Nephron progenitor cell (in vitro differentiated cells): Measurements from ENCODE around the gene SLC5A6.

ENCODE experiments used
- DNase-seq: peaks from one replicate; pipeline ENCODE4 v3.0.0; 2021
- H3K27ac Mint-ChIP-seq: 2 replicates; pipeline ENCODE4 v1.8.0; 2021; ENCODE audit warnings: mild to moderate bottlenecking, moderate library complexity, mixed read lengths
- H3K27me3 Mint-ChIP-seq: 2 replicates; pipeline ENCODE4 v1.8.0; 2021; ENCODE audit warnings: mild to moderate bottlenecking, low read depth, mixed read lengths; ENCODE audit not compliant: poor library complexity
- H3K36me3 Mint-ChIP-seq: 2 replicates; pipeline ENCODE4 v1.8.0; 2021; ENCODE audit warnings: low read depth, mixed read lengths
- H3K4me1 Mint-ChIP-seq: 2 replicates; pipeline ENCODE4 v1.8.0; 2021; ENCODE audit warnings: mixed read lengths
- H3K4me3 Mint-ChIP-seq: 2 replicates; pipeline ENCODE4 v1.8.0; 2021; ENCODE audit warnings: mild to moderate bottlenecking, moderate library complexity, mixed read lengths
- H3K9me3 Mint-ChIP-seq: 2 replicates; pipeline ENCODE4 v1.8.0; 2021; ENCODE audit warnings: mild to moderate bottlenecking, moderate library complexity, mixed read lengths
- CTCF ChIP-seq: fragments of 200-600 bp; sonication (generic); IDR thresholded peaks from 2 replicates; pipeline ENCODE4 v1.5.0; 2021; ENCODE audit warnings: antibody characterized with exemption

SLC5A6 gene

GRCh38 chr2:27211943-27212625 is at the start of gene SLC5A6, which contains the start of gene ATRAID:
TSS of gene SLC5A6 (minus strand) at chr2:27212268. CDS start at chr2:27207650, 4,618 bp downstream.
TSS of gene ATRAID (plus strand) at chr2:27212041. CDS start at chr2:27212369, 328 bp downstream.
- peak within 1 kb of the TSS; percentile 100 for H3K27ac Mint-ChIP-seq

GRCh38 chr2:27261241-27261925 is 49.3 kb upstream of the SLC5A6 start:
- Mint-ChIP-seq H3K4me3 (peak overlapping the region; percentile 63), H3K27ac (no peak overlapping the region), H3K4me1 (peaks cover 34% of the 10 kb centered on the region), H3K36me3 (no peaks in the 10 kb centered on the region), H3K9me3 (no peaks in the 10 kb centered on the region), H3K27me3 (peaks cover 55% of the 10 kb centered on the region)
- no peak for DNase-seq
- no peak for TF ChIP-seq CTCF

More at GRCh38 chr2:27211943-27212625, at the start of gene SLC5A6, which contains the start of gene ATRAID:
- Mint-ChIP-seq H3K27me3 (peaks cover 3% of the 10 kb centered on the region), H3K36me3 (peaks cover 33% of the 10 kb centered on the region), H3K4me1 (peaks cover 54% of the 10 kb centered on the region), H3K9me3 (no peaks in the 10 kb centered on the region), H3K4me3 (peak within 1 kb of the TSS; percentile 99)
- peak; percentile 88 for DNase-seq
- no peak for TF ChIP-seq CTCF

- Mint-ChIP-seq H3K4me1 (peaks cover 37% of the 10 kb centered on the region), H3K27ac (no peak overlapping the region), H3K36me3 (no peaks in the 10 kb centered on the region), H3K9me3 (no peaks in the 10 kb centered on the region), H3K27me3 (peaks cover 71% of the 10 kb centered on the region), H3K4me3 (no peak overlapping the region)
- TF ChIP-seq CTCF = no peak
- no peak for DNase-seq
These were observed 46.0 kb upstream of the SLC5A6 start for GRCh38 chr2:27258051-27258450.

GRCh38 chr2:27256855-27257454 is 44.9 kb upstream of the SLC5A6 start:
- TF ChIP-seq CTCF = no peak
- no peak for DNase-seq
- peaks cover 39% of the 10 kb centered on the region for H3K4me1 Mint-ChIP-seq
- H3K36me3 Mint-ChIP-seq = no peaks in the 10 kb centered on the region
- no peak overlapping the region for H3K27ac Mint-ChIP-seq
- no peaks in the 10 kb centered on the region for H3K9me3 Mint-ChIP-seq
- no peak overlapping the region for H3K4me3 Mint-ChIP-seq
- H3K27me3 Mint-ChIP-seq = peaks cover 70% of the 10 kb centered on the region

GRCh38 chr2:27255660-27256059 is 43.6 kb upstream of the SLC5A6 start:
- Mint-ChIP-seq H3K27ac (no peak overlapping the region), H3K27me3 (peaks cover 57% of the 10 kb centered on the region), H3K36me3 (no peaks in the 10 kb centered on the region), H3K4me3 (no peak overlapping the region), H3K4me1 (peaks cover 39% of the 10 kb centered on the region), H3K9me3 (no peaks in the 10 kb centered on the region)
- no peak for TF ChIP-seq CTCF
- DNase-seq = no peak
